ENCODE measurements around the gene TFF1.

DNA sequence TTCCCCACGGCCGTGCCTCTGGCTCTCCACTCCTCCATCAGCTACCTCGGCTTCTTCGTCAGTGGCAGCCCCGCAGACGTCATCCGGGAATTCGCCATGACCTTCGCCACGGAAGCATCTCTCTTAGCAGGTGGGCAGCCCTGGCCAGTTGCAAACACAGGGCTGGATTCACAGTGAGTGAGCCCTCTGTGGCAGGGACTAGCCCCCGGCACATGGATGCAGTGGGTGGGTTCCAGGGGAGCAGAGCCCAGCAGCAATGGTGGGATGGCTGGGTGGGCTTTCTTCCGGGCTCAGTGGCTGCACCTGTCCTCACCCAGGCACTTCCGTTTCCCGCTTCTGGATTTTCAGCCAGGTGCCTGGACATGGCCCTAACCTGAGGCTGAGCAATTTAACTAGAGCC lies 46.8 kb upstream of the TFF1 start:
- no peak for TF ChIP-seq POLR2AphosphoS5 (IDR thresholded peaks at IDR 0.05; ENCODE audit: low read depth)
- TF ChIP-seq, protein P1, sequence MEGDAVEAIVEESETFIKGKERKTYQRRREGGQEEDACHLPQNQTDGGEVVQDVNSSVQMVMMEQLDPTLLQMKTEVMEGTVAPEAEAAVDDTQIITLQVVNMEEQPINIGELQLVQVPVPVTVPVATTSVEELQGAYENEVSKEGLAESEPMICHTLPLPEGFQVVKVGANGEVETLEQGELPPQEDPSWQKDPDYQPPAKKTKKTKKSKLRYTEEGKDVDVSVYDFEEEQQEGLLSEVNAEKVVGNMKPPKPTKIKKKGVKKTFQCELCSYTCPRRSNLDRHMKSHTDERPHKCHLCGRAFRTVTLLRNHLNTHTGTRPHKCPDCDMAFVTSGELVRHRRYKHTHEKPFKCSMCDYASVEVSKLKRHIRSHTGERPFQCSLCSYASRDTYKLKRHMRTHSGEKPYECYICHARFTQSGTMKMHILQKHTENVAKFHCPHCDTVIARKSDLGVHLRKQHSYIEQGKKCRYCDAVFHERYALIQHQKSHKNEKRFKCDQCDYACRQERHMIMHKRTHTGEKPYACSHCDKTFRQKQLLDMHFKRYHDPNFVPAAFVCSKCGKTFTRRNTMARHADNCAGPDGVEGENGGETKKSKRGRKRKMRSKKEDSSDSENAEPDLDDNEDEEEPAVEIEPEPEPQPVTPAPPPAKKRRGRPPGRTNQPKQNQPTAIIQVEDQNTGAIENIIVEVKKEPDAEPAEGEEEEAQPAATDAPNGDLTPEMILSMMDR (IDR thresholded peaks at IDR 0.05; ENCODE audit: insufficient read depth, low read length) = no peak
- TF ChIP-seq SPI1 (IDR thresholded peaks at IDR 0.05; ENCODE audit: borderline replicate concordance, low read depth) = no peak
- no peak for TF ChIP-seq GABPA (IDR thresholded peaks at IDR 0.05; ENCODE audit: low read depth)

All from HL-60 (cell line).